ENCODE data around the gene GPBAR1. TPM values are rescaled to one million over a fixed set of nuclear protein-coding genes. Genes with fewer than 3 reads are reported as not detected.

GPBAR1 gene
- total and polyA plus RNA-seq, 9 of the 15 experiments (the other 6 are each of a cell fraction or from before 2014, with no cell fraction given): not detected

DNA sequence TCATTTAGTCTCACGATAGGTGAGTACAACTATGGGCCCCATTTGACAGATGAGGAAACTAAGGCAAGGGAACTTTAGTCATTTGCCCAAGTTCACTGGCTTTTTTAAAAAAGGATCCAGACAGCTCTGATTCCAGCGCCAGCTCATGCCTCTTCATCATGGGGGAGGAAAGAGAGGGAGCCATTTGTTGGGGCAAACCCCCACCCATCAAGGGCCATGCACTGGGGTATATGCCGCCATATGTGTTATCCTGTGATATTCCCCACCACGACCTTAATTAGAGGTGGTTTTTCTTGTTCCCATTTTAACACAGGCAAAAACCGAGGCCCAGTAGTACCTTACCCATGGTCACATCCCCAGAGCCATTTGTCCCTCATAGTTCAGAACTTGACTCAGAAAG, 649 bp upstream of the GPBAR1 start:
- ATAC-seq (no peak), FAIRE-seq (no peak), DNase-seq (ENCODE audit: extremely low read depth in 1 of 4, low spot score in 3 of 4) (no peak)
- no peaks in the 10 kb centered on the region for H3K9me1 ChIP-seq (ENCODE audit: control insufficient read depth, insufficient read depth, low read length)
- H3K9ac ChIP-seq (ENCODE audit: insufficient read depth in 1 of 2, low read depth in 2 of 2, low read length in 2 of 2): no peak overlapping the region
- intact Hi-C loops (cut with micrococcal nuclease) (no loop called here), in situ Hi-C loops (cut with MboI) (no loop called here)
- H3K27ac ChIP-seq (ENCODE audit: extremely low read depth, low read depth, low read length): no peak overlapping the region
- no peaks in the 10 kb centered on the region for H3K79me2 ChIP-seq (ENCODE audit: control insufficient read depth, insufficient read depth, low read length)
- WGBS (ENCODE audit: insufficient coverage, low coverage, missing lambda C conversion rate): 39% methylated on average over 4 of the region's 5 CpGs
- H2AFZ ChIP-seq (ENCODE audit: low read depth, low read length): no peak overlapping the region
- H3K36me3 ChIP-seq (ENCODE audit: control insufficient read depth, insufficient read depth, low read length): peaks cover 18% of the 10 kb centered on the region; the same call in 1 of the 3 replicates
- no peak overlapping the region for H3K4me3 ChIP-seq
- no TSS peak for BruUV-seq (replicated peaks)
- H3K4me2 ChIP-seq (ENCODE audit: insufficient read depth, low read length): no peak overlapping the region
- no peaks in the 10 kb centered on the region for H3K9me3 ChIP-seq (replicated peaks; ENCODE audit: control insufficient read depth, insufficient read depth, low read depth, low read length)
- no peaks in the 10 kb centered on the region for H4K20me1 ChIP-seq (replicated peaks; ENCODE audit: control insufficient read depth, insufficient read depth, low read length)
- H3K4me1 ChIP-seq (replicated peaks in 1 of 2; ENCODE audit: control insufficient read depth in 2 of 2, insufficient read depth in 2 of 2, low read length in 2 of 2): peaks cover 3 to 13% of the 10 kb centered on the region in 2 experiments; a peak in 4 of 5 replicates
- ChIA-PET CTCF (ENCODE audit: low intra/inter-chr PET ratio) (no interaction called here), POLR2A (interaction anchor here (0.9 to 1.5 kb wide), 2 partner anchors 10 to 16 kb away, joined by 3 to 5 read pairs; partner anchors contain the start of genes AAMP and PNKD)
- no peaks in the 10 kb centered on the region for H3K27me3 ChIP-seq (ENCODE audit: control insufficient read depth in 2 of 2, insufficient read depth in 2 of 2, low read length in 2 of 2)
- no peak for TF ChIP-seq MIER1 (IDR thresholded peaks at IDR 0.05; ENCODE audit: low read depth)
- TF ChIP-seq FIP1L1 (IDR thresholded peaks at IDR 0.05; ENCODE audit: low read depth, low read length, poor library complexity, severe bottlenecking): no peak
- TF ChIP-seq, protein P1, sequence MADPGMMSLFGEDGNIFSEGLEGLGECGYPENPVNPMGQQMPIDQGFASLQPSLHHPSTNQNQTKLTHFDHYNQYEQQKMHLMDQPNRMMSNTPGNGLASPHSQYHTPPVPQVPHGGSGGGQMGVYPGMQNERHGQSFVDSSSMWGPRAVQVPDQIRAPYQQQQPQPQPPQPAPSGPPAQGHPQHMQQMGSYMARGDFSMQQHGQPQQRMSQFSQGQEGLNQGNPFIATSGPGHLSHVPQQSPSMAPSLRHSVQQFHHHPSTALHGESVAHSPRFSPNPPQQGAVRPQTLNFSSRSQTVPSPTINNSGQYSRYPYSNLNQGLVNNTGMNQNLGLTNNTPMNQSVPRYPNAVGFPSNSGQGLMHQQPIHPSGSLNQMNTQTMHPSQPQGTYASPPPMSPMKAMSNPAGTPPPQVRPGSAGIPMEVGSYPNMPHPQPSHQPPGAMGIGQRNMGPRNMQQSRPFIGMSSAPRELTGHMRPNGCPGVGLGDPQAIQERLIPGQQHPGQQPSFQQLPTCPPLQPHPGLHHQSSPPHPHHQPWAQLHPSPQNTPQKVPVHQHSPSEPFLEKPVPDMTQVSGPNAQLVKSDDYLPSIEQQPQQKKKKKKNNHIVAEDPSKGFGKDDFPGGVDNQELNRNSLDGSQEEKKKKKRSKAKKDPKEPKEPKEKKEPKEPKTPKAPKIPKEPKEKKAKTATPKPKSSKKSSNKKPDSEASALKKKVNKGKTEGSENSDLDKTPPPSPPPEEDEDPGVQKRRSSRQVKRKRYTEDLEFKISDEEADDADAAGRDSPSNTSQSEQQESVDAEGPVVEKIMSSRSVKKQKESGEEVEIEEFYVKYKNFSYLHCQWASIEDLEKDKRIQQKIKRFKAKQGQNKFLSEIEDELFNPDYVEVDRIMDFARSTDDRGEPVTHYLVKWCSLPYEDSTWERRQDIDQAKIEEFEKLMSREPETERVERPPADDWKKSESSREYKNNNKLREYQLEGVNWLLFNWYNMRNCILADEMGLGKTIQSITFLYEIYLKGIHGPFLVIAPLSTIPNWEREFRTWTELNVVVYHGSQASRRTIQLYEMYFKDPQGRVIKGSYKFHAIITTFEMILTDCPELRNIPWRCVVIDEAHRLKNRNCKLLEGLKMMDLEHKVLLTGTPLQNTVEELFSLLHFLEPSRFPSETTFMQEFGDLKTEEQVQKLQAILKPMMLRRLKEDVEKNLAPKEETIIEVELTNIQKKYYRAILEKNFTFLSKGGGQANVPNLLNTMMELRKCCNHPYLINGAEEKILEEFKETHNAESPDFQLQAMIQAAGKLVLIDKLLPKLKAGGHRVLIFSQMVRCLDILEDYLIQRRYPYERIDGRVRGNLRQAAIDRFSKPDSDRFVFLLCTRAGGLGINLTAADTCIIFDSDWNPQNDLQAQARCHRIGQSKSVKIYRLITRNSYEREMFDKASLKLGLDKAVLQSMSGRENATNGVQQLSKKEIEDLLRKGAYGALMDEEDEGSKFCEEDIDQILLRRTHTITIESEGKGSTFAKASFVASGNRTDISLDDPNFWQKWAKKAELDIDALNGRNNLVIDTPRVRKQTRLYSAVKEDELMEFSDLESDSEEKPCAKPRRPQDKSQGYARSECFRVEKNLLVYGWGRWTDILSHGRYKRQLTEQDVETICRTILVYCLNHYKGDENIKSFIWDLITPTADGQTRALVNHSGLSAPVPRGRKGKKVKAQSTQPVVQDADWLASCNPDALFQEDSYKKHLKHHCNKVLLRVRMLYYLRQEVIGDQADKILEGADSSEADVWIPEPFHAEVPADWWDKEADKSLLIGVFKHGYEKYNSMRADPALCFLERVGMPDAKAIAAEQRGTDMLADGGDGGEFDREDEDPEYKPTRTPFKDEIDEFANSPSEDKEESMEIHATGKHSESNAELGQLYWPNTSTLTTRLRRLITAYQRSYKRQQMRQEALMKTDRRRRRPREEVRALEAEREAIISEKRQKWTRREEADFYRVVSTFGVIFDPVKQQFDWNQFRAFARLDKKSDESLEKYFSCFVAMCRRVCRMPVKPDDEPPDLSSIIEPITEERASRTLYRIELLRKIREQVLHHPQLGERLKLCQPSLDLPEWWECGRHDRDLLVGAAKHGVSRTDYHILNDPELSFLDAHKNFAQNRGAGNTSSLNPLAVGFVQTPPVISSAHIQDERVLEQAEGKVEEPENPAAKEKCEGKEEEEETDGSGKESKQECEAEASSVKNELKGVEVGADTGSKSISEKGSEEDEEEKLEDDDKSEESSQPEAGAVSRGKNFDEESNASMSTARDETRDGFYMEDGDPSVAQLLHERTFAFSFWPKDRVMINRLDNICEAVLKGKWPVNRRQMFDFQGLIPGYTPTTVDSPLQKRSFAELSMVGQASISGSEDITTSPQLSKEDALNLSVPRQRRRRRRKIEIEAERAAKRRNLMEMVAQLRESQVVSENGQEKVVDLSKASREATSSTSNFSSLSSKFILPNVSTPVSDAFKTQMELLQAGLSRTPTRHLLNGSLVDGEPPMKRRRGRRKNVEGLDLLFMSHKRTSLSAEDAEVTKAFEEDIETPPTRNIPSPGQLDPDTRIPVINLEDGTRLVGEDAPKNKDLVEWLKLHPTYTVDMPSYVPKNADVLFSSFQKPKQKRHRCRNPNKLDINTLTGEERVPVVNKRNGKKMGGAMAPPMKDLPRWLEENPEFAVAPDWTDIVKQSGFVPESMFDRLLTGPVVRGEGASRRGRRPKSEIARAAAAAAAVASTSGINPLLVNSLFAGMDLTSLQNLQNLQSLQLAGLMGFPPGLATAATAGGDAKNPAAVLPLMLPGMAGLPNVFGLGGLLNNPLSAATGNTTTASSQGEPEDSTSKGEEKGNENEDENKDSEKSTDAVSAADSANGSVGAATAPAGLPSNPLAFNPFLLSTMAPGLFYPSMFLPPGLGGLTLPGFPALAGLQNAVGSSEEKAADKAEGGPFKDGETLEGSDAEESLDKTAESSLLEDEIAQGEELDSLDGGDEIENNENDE (IDR thresholded peaks at IDR 0.05; ENCODE audit: low read depth, low read length): no peak
- no peak for TF ChIP-seq RFX7 (CRISPR knock-in tag; IDR thresholded peaks at IDR 0.05)
- no peak for TF ChIP-seq TAF9B (IDR thresholded peaks at IDR 0.05; ENCODE audit: partially characterized antibody)
- no peak for TF ChIP-seq NCOA6 (IDR thresholded peaks at IDR 0.05)
- TF ChIP-seq ZNF347 (CRISPR knock-in tag; IDR thresholded peaks at IDR 0.05; ENCODE audit: low read depth): no peak
- no peak for TF ChIP-seq PURB (CRISPR knock-in tag; IDR thresholded peaks at IDR 0.05; ENCODE audit: low read depth)
- TF ChIP-seq ZNF699 (CRISPR knock-in tag; IDR thresholded peaks at IDR 0.05; ENCODE audit: insufficient replicate concordance): no peak
- no peak for TF ChIP-seq HDAC8 (tag; IDR thresholded peaks at IDR 0.05)
- TF ChIP-seq NONO (IDR thresholded peaks at IDR 0.05; ENCODE audit: low read depth in 2 of 2, low read length in 1 of 2): no peak

All from K562 (cell line).